Kidney (tissue), 14 donors: ENCODE measurements around the gene VPS4B. TPM values are rescaled to one million over a fixed set of nuclear protein-coding genes. Genes with fewer than 3 reads are reported as not detected.

Source experiments
- DNase-seq, 5 donors: peaks; one replicate each; pipeline ENCODE4 v3.0.0-alpha.2; 2013 to 2020
- FAIRE-seq: peaks from 2 replicates; lab custom pipeline; 2012; peaks lifted over from hg19 to GRCh38; lab: Jason Lieb, UNC
- H3K27ac ChIP-seq, 2 donors: one replicate each; pipeline ENCODE4 v1.7.0; 2013; ENCODE audit warnings: low read depth in 2 of 2, low read length in 2 of 2, inconsistent platforms in 1 of 2
- H3K27me3 ChIP-seq: one replicate; pipeline ENCODE4 v1.7.1; 2013; ENCODE audit warnings: low read length, inconsistent platforms; ENCODE audit not compliant: control insufficient read depth, insufficient read depth
- H3K36me3 ChIP-seq, 3 donors: one replicate each; pipeline versions ENCODE4 v1.7.0 to v1.7.1; 2013; ENCODE audit warnings: low read length in 3 of 3, control low read depth in 1 of 3, inconsistent platforms in 1 of 3; ENCODE audit not compliant: insufficient read depth in 3 of 3, control insufficient read depth in 2 of 3
- H3K4me1 ChIP-seq, 3 donors: one replicate each; pipeline versions ENCODE4 v1.7.0 to v1.7.1; 2013; ENCODE audit warnings: low read length in 3 of 3, inconsistent platforms in 1 of 3, low read depth in 1 of 3; ENCODE audit not compliant: control insufficient read depth in 2 of 3, insufficient read depth in 2 of 3
- H3K4me3 ChIP-seq, 3 donors: one replicate each; pipeline versions ENCODE4 v1.7.0 to v1.8.1; 2013; ENCODE audit warnings: low read length in 3 of 3, control low read depth in 1 of 3, inconsistent platforms in 1 of 3
- H3K9ac ChIP-seq, 3 donors: one replicate each; pipeline versions ENCODE4 v1.7.0 to v1.7.1; 2013; ENCODE audit warnings: low read length in 3 of 3, control low read depth in 1 of 3, inconsistent platforms in 1 of 3
- H3K9me3 ChIP-seq, 3 donors: one replicate each; pipeline versions ENCODE4 v1.7.0 to v1.7.1; 2013; ENCODE audit warnings: low read length in 3 of 3, control low read depth in 1 of 3, inconsistent platforms in 1 of 3; ENCODE audit not compliant: control insufficient read depth in 2 of 3, insufficient read depth in 1 of 3
- intact Hi-C: fragments of 100-400 bp; cut with DNase I; formaldehyde crosslinking; loops from one replicate; pipeline ENCODE4 v1.11.1; 2022
- polyA plus RNA-seq: library from polyadenylated mRNA; stranded (reverse); fragments of 350-450 nt; fragmentation: Illumina TruSeq; extraction: RNeasy Lipid Tissue Mini Kit (QIAGEN cat#74804); gene quantifications from one replicate; pipeline ENCODE4 v1.2.3, GENCODE V29; 2014; ENCODE audit warnings: low read depth, low replicate concordance; ENCODE audit not compliant: insufficient read depth
- total RNA-seq: library from RNA; stranded (reverse); fragmentation: NEBNext Ultra II Directional; extraction: Animal tissue kit (Norgen Biotek cat#: 25700); gene quantifications from one replicate; pipeline ENCODE4 v1.2.1, GENCODE V29; 2021
- TF ChIP-seq, protein P1 (sequence below): IDR thresholded peaks from 3 replicates; pipeline ENCODE4 v1.5.1; 2012; ENCODE audit warnings: mild to moderate bottlenecking, moderate library complexity, borderline replicate concordance; ENCODE audit not compliant: insufficient read depth; ENCODE audit errors: extremely low read depth
- donor health status: control.
- donor health status: control.
- donor health status: control.
- donor health status: control.
- donor health status: control.
- donor health status: DM: yes; HTN: yes; CAD: no.
- donor health status: Normal renal cell carcinoma (clear cell type).

Gene VPS4B
- total and polyA plus RNA-seq, 2 donors from 2014 or later, result 15.7 to 63.7 TPM

- intact Hi-C loops, result no loop called here
- TF ChIP-seq, protein P1, sequence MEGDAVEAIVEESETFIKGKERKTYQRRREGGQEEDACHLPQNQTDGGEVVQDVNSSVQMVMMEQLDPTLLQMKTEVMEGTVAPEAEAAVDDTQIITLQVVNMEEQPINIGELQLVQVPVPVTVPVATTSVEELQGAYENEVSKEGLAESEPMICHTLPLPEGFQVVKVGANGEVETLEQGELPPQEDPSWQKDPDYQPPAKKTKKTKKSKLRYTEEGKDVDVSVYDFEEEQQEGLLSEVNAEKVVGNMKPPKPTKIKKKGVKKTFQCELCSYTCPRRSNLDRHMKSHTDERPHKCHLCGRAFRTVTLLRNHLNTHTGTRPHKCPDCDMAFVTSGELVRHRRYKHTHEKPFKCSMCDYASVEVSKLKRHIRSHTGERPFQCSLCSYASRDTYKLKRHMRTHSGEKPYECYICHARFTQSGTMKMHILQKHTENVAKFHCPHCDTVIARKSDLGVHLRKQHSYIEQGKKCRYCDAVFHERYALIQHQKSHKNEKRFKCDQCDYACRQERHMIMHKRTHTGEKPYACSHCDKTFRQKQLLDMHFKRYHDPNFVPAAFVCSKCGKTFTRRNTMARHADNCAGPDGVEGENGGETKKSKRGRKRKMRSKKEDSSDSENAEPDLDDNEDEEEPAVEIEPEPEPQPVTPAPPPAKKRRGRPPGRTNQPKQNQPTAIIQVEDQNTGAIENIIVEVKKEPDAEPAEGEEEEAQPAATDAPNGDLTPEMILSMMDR, result no peak
- peak within 1 kb of the TSS; percentile 68 to 84 (median 69) for H3K9ac ChIP-seq
- no peaks in the 10 kb centered on the region for H3K27me3 ChIP-seq
- H3K4me1 ChIP-seq, result peaks cover 0 to 3% (median 0%) of the 10 kb centered on the region in 3 donors
- peaks cover 0 to 2% (median 0%) of the 10 kb centered on the region in 3 donors for H3K36me3 ChIP-seq
- H3K27ac ChIP-seq, result peak within 1 kb of the TSS; percentile 91 to 94
- H3K4me3 ChIP-seq, result peak within 1 kb of the TSS; percentile 78 to 99 (median 96)
- no peaks in the 10 kb centered on the region for H3K9me3 ChIP-seq
- FAIRE-seq (peak; percentile 62), DNase-seq (peak; percentile 97 to 100 (median 99))
These were observed 55.0 kb downstream of the VPS4B start, which contains the start of gene KDSR for GRCh38 chr18:63367053-63367953. Gene KDSR, minus strand, starts transcription at chr18:63367206. Its CDS starts 88 bp downstream, at chr18:63367118.

DNA sequence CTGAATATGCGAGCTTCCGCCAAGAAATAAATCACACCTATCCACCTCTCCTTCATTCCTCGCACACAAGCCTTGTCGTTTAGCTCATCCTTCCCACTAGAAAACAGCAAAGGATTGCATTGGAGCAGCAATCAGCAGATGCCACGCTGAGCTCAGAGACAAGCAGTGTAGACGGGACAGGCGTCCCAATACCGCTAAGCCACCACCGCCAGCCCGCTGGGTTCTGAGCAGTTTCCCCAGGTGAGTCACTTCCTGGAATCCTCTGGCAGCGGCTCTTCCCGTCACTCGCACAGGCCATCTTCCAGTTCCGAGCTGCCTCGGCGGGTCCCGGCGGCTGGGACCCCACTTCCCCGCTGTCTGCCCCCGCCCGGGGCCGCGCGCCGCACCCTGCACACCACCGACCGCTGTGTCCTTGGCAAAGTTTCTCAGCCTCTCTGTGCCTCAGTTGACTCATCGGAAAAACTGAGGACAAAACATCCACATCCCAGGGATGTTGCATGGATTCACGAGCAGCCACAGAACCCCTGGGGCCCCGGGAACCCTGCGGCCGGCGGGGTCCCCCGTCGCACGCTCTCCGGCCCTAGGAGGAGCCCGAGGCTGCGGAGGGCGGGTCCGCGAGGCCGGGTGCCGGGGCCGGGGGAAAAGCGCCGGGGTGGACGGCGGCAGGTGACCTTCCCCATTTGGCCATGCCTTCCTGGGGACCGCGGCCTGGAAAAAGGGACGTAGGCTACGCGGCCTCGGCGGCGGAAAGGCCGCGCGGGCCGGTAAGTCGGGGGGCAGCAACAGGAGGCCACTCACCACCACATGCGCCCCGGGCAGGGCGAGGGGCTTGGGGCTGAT, 55.8 kb downstream of the VPS4B start:
- Histone ChIP-seq H3K9me3 (no peaks in the 10 kb centered on the region), H3K9ac (peak overlapping the region; percentile 68 to 77 (median 68)), H3K4me3 (peak overlapping the region; percentile 78 to 99 (median 96)), H3K27me3 (no peaks in the 10 kb centered on the region), H3K4me1 (peaks cover 0 to 3% (median 0%) of the 10 kb centered on the region in 3 donors), H3K27ac (peak overlapping the region; percentile 79 to 91), H3K36me3 (peaks cover 0 to 8% (median 0%) of the 10 kb centered on the region in 3 donors)
- FAIRE-seq (no peak), DNase-seq (peak; percentile 27 to 85 (median 57))
- intact Hi-C loops, result no loop called here
- TF ChIP-seq, protein P1, result no peak

GRCh38 chr18:63365876-63366212, 56.4 kb downstream of the VPS4B start:
- Histone ChIP-seq H3K4me1 (peaks cover 0 to 3% (median 0%) of the 10 kb centered on the region in 3 donors), H3K4me3 (peak overlapping the region; percentile 78 to 99 (median 96)), H3K27me3 (no peaks in the 10 kb centered on the region), H3K9me3 (no peaks in the 10 kb centered on the region), H3K27ac (peak overlapping the region in 1 of 2 donors; percentile 41), H3K36me3 (peaks cover 0 to 11% (median 0%) of the 10 kb centered on the region in 3 donors), H3K9ac (peak overlapping the region; percentile 68 to 77 (median 68))
- DNase-seq (peak in 1 of 5 donors; percentile 14), FAIRE-seq (no peak)
- intact Hi-C loops, result no loop called here
- TF ChIP-seq, protein P1, result no peak
